Osteocyte (in vitro differentiated cells): ENCODE data around the gene KLB. TPM values are rescaled to one million over a fixed set of nuclear protein-coding genes. Genes with fewer than 3 reads are reported as not detected.

ENCODE experiments used
- DNase-seq: peaks from one replicate; pipeline ENCODE4 v3.0.0; 2021; ENCODE audit warnings: mixed read lengths; ENCODE audit not compliant: unreplicated experiment; ENCODE audit errors: extremely low spot score
- H3K27ac Mint-ChIP-seq: one replicate; pipeline ENCODE4 v1.8.0; 2021; ENCODE audit warnings: mild to moderate bottlenecking, mixed read lengths; ENCODE audit not compliant: unreplicated experiment
- H3K27me3 Mint-ChIP-seq: one replicate; pipeline ENCODE4 v1.8.0; 2021; ENCODE audit warnings: mixed read lengths; ENCODE audit not compliant: unreplicated experiment
- H3K36me3 Mint-ChIP-seq: one replicate; pipeline ENCODE4 v1.8.0; 2021; ENCODE audit warnings: mixed read lengths; ENCODE audit not compliant: unreplicated experiment
- H3K4me1 Mint-ChIP-seq: one replicate; pipeline ENCODE4 v1.8.0; 2021; ENCODE audit warnings: mixed read lengths; ENCODE audit not compliant: unreplicated experiment
- H3K4me3 Mint-ChIP-seq: one replicate; pipeline ENCODE4 v1.8.0; 2021; ENCODE audit warnings: mild to moderate bottlenecking, moderate library complexity, mixed read lengths; ENCODE audit not compliant: unreplicated experiment
- H3K9me3 Mint-ChIP-seq: one replicate; pipeline ENCODE4 v1.8.0; 2021; ENCODE audit warnings: mixed read lengths; ENCODE audit not compliant: unreplicated experiment
- CTCF ChIP-seq: fragments of 200-600 bp; sonication (generic); IDR thresholded peaks from 2 replicates; pipeline ENCODE4 v1.5.0; 2021; ENCODE audit warnings: antibody characterized with exemption, mild to moderate bottlenecking, moderate library complexity
- total RNA-seq: library from RNA; stranded (reverse); gene quantifications from 2 replicates; pipeline ENCODE4 v1.2.1, GENCODE V29; 2021

KLB gene
- total RNA-seq, 1 donor from 2014 or later, result not detected

GRCh38 chr4:39476187-39476895 is 69.6 kb downstream of the KLB start:
- no peak for TF ChIP-seq CTCF
- no peaks in the 10 kb centered on the region for H3K27me3 Mint-ChIP-seq

GRCh38 chr4:39480251-39480650 is 73.5 kb downstream of the KLB start:
- Mint-ChIP-seq H3K4me3 (no peak overlapping the region), H3K4me1 (peaks cover 10% of the 10 kb centered on the region), H3K9me3 (no peaks in the 10 kb centered on the region), H3K27me3 (no peaks in the 10 kb centered on the region), H3K27ac (no peak overlapping the region), H3K36me3 (peaks cover 2% of the 10 kb centered on the region)
- no peak for TF ChIP-seq CTCF
- DNase-seq, result no peak

More at GRCh38 chr4:39476187-39476895, 69.6 kb downstream of the KLB start:
- H3K27ac Mint-ChIP-seq, result no peak overlapping the region
- peaks cover 4% of the 10 kb centered on the region for H3K36me3 Mint-ChIP-seq
- no peaks in the 10 kb centered on the region for H3K9me3 Mint-ChIP-seq
- peaks cover 10% of the 10 kb centered on the region for H3K4me1 Mint-ChIP-seq
- DNase-seq, result no peak
- no peak overlapping the region for H3K4me3 Mint-ChIP-seq

GRCh38 chr4:39480902-39481695 is 74.4 kb downstream of the KLB start:
- Mint-ChIP-seq H3K36me3 (peaks cover 2% of the 10 kb centered on the region), H3K9me3 (no peaks in the 10 kb centered on the region), H3K27me3 (no peaks in the 10 kb centered on the region), H3K27ac (no peak overlapping the region), H3K4me3 (no peak overlapping the region), H3K4me1 (peaks cover 8% of the 10 kb centered on the region)
- peak; percentile 69 for DNase-seq
- no peak for TF ChIP-seq CTCF

- no peaks in the 10 kb centered on the region for H3K27me3 Mint-ChIP-seq
- no peaks in the 10 kb centered on the region for H3K9me3 Mint-ChIP-seq
- H3K27ac Mint-ChIP-seq, result no peak overlapping the region
- H3K4me1 Mint-ChIP-seq, result no peaks in the 10 kb centered on the region
- no peaks in the 10 kb centered on the region for H3K36me3 Mint-ChIP-seq
- H3K4me3 Mint-ChIP-seq, result no peak overlapping the region
- TF ChIP-seq CTCF, result no peak
- peak; percentile 25 for DNase-seq
These were observed 78.0 kb downstream of the KLB start for GRCh38 chr4:39484582-39485272.
